NB4 (cell line): Measurements from ENCODE around the gene PRPF8.
"Not testable (repeated sequence)": the region's sequence is repeated elsewhere in the genome, so short reads cannot be mapped to it uniquely, and the experiment has no call there.

Experiments used
- DNase-seq: peaks from one replicate; pipeline ENCODE4 v3.0.0; 2010; ENCODE audit warnings: low read depth
- H3K4me3 ChIP-seq: one replicate; pipeline ENCODE4 v1.5.1; 2011; ENCODE audit warnings: mild to moderate bottlenecking, low read depth, low read length, moderate library complexity
- CTCF ChIP-seq: IDR thresholded peaks from one replicate; pipeline ENCODE4 v1.5.1; 2012; ENCODE audit warnings: low read depth, low read length
- MAX ChIP-seq: IDR thresholded peaks from 2 replicates; pipeline ENCODE4 v1.6.1; 2011; ENCODE audit warnings: low read depth, low read length
- MYC ChIP-seq: IDR thresholded peaks from 2 replicates; pipeline ENCODE4 v1.6.1; 2011; ENCODE audit warnings: low read depth, low read length
- POLR2A ChIP-seq: IDR thresholded peaks from 2 replicates; pipeline ENCODE4 v1.6.1; 2011; ENCODE audit warnings: mild to moderate bottlenecking; ENCODE audit not compliant: insufficient read length; ENCODE audit errors: extremely low read depth

Gene PRPF8

GRCh38 chr17:1710807-1711553 is 26.3 kb upstream of the PRPF8 start:
- TF ChIP-seq CTCF: no peak
- TF ChIP-seq MYC: no peak
- no peak for TF ChIP-seq MAX
- no peak for TF ChIP-seq POLR2A
- H3K4me3 ChIP-seq: no peak overlapping the region
- DNase-seq: no peak

- no peak within 1 kb of the TSS for H3K4me3 ChIP-seq
- no peak for TF ChIP-seq CTCF
- no peak for TF ChIP-seq POLR2A
- TF ChIP-seq MYC: no peak
- no peak for TF ChIP-seq MAX
- DNase-seq: no peak
Measured at GRCh38 chr17:1709971-1710806, 25.5 kb upstream of the PRPF8 start, which contains the start of gene TLCD2. Gene TLCD2, minus strand, starts transcription at chr17:1710377. Its CDS starts 135 bp downstream, at chr17:1710242.

GRCh38 chr17:1709403-1709951 is 24.8 kb upstream of the PRPF8 start:
- peak; percentile 19 for DNase-seq
- TF ChIP-seq MAX: no peak
- no peak for TF ChIP-seq CTCF

GRCh38 chr17:1708791-1709346 is 24.2 kb upstream of the PRPF8 start:
- not testable (repeated sequence) for H3K4me3 ChIP-seq, DNase-seq

More at GRCh38 chr17:1709403-1709951, 24.8 kb upstream of the PRPF8 start:
- no peak overlapping the region for H3K4me3 ChIP-seq

GRCh38 chr17:1707107-1707506 is 22.4 kb upstream of the PRPF8 start:
- no peak overlapping the region for H3K4me3 ChIP-seq
- TF ChIP-seq MYC: no peak
- TF ChIP-seq POLR2A: no peak
- no peak for TF ChIP-seq CTCF
- TF ChIP-seq MAX: no peak
- no peak for DNase-seq

GRCh38 chr17:1705004-1705403 is 20.3 kb upstream of the PRPF8 start:
- no peak overlapping the region for H3K4me3 ChIP-seq
- TF ChIP-seq CTCF (no peak), MYC (no peak), MAX (no peak), POLR2A (no peak)
- DNase-seq: no peak
